ENCODE data around the gene LRRIQ1. TPM values are rescaled to one million over a fixed set of nuclear protein-coding genes. Genes with fewer than 3 reads are reported as not detected.
A peak's percentile ranks its signal among the peaks of the same experiment; 100 is the strongest.

Gene LRRIQ1
- total RNA-seq, 1 experiment from 2014 or later: 0.40 TPM

GRCh38 chr12:85076688-85077430 lies 40.7 kb downstream of the LRRIQ1 start:
- Histone ChIP-seq H3K27ac (ENCODE audit: low read length) (peak overlapping the region; percentile 17; the same call in 1 of the 2 replicates), H3K4me3 (ENCODE audit: low read length) (peak overlapping the region; percentile 8; the same call in 1 of the 2 replicates), H3F3A (ENCODE audit: low read length, unreplicated experiment) (no peaks in the 10 kb centered on the region), H4K20me1 (ENCODE audit: low read length) (no peaks in the 10 kb centered on the region), H2AFZ (ENCODE audit: low read length) (peak overlapping the region; percentile 12; the same call in 1 of the 2 replicates), H3K27me3 (ENCODE audit: low read length) (no peaks in the 10 kb centered on the region), H3K9ac (ENCODE audit: low read length) (no peak overlapping the region), H3K4me2 (ENCODE audit: low read length) (peak overlapping the region; percentile 56), H3K9me3 (ENCODE audit: low read length) (no peaks in the 10 kb centered on the region), H3K36me3 (ENCODE audit: low read depth, low read length) (no peaks in the 10 kb centered on the region), H3K79me2 (ENCODE audit: low read length) (no peaks in the 10 kb centered on the region), H3K9me2 (replicated peaks; ENCODE audit: low read length) (no peaks in the 10 kb centered on the region), H3K4me1 (ENCODE audit: insufficient read depth, low read length) (peaks cover 9% of the 10 kb centered on the region)
- DNase-seq (peak; percentile 93), ATAC-seq (peak; percentile 100)
- intact Hi-C loops (cut with micrococcal nuclease): loop anchor here (1.0 to 5.0 kb wide), 6 partner anchors 16 to 844 kb away; no protein-coding TSS in a partner anchor
- POLR2A ChIA-PET (ENCODE audit: unreplicated experiment): no interaction called here
- BruUV-seq (replicated peaks): no TSS peak
- TF ChIP-seq EZH2 (IDR thresholded peaks at IDR 0.05; ENCODE audit: low read length, unreplicated experiment) (no peak), CTCF (conservative IDR thresholded peaks at IDR 0.05; ENCODE audit: low read depth, low read length) (peak; percentile 77), EZH2phosphoT487 (IDR thresholded peaks at IDR 0.05; ENCODE audit: borderline replicate concordance, low read length) (no peak)
- CTCF ChIA-PET: interaction anchor here (0.5 to 1.5 kb wide), 5 partner anchors 40 to 836 kb away, joined by 3 to 7 read pairs (median 6); no protein-coding TSS in a partner anchor

GRCh38 chr12:85085066-85085465 lies 48.9 kb downstream of the LRRIQ1 start:
- no peaks in the 10 kb centered on the region for H4K20me1 ChIP-seq (ENCODE audit: low read length)
- H2AFZ ChIP-seq (ENCODE audit: low read length): no peak overlapping the region
- H3K9me3 ChIP-seq (ENCODE audit: low read length): no peaks in the 10 kb centered on the region
- no peak overlapping the region for H3K4me2 ChIP-seq (ENCODE audit: low read length)
- H3F3A ChIP-seq (ENCODE audit: low read length, unreplicated experiment): no peaks in the 10 kb centered on the region
- no peak overlapping the region for H3K9ac ChIP-seq (ENCODE audit: low read length)
- no peak for TF ChIP-seq EZH2 (IDR thresholded peaks at IDR 0.05; ENCODE audit: low read length, unreplicated experiment)
- no peak for TF ChIP-seq CTCF (conservative IDR thresholded peaks at IDR 0.05; ENCODE audit: low read depth, low read length)
- TF ChIP-seq EZH2phosphoT487 (IDR thresholded peaks at IDR 0.05; ENCODE audit: borderline replicate concordance, low read length): no peak
- H3K36me3 ChIP-seq (ENCODE audit: low read depth, low read length): no peaks in the 10 kb centered on the region
- no peak for DNase-seq
- H3K27me3 ChIP-seq (ENCODE audit: low read length): no peaks in the 10 kb centered on the region
- BruUV-seq (replicated peaks): no TSS peak
- H3K4me3 ChIP-seq (ENCODE audit: low read length): no peak overlapping the region
- CTCF ChIA-PET: no interaction called here
- H3K9me2 ChIP-seq (replicated peaks; ENCODE audit: low read length): no peaks in the 10 kb centered on the region
- no peak for ATAC-seq
- POLR2A ChIA-PET (ENCODE audit: unreplicated experiment): no interaction called here
- intact Hi-C loops (cut with micrococcal nuclease): no loop called here
- no peak overlapping the region for H3K27ac ChIP-seq (ENCODE audit: low read length)
- no peaks in the 10 kb centered on the region for H3K4me1 ChIP-seq (ENCODE audit: insufficient read depth, low read length)
- no peaks in the 10 kb centered on the region for H3K79me2 ChIP-seq (ENCODE audit: low read length)

GRCh38 chr12:85089792-85090191 lies 53.6 kb downstream of the LRRIQ1 start:
- no peak overlapping the region for H3K27ac ChIP-seq (ENCODE audit: low read length)
- no peaks in the 10 kb centered on the region for H3K27me3 ChIP-seq (ENCODE audit: low read length)
- H3F3A ChIP-seq (ENCODE audit: low read length, unreplicated experiment): peaks cover 18% of the 10 kb centered on the region
- no peaks in the 10 kb centered on the region for H3K36me3 ChIP-seq (ENCODE audit: low read depth, low read length)
- ChIA-PET POLR2A (ENCODE audit: unreplicated experiment) (no interaction called here), CTCF (no interaction called here)
- H3K4me1 ChIP-seq (ENCODE audit: insufficient read depth, low read length): peaks cover 26% of the 10 kb centered on the region
- DNase-seq: no peak
- H3K79me2 ChIP-seq (ENCODE audit: low read length): no peaks in the 10 kb centered on the region
- no peak overlapping the region for H3K4me3 ChIP-seq (ENCODE audit: low read length)
- H3K9ac ChIP-seq (ENCODE audit: low read length): no peak overlapping the region
- no TSS peak for BruUV-seq (replicated peaks)
- no peaks in the 10 kb centered on the region for H4K20me1 ChIP-seq (ENCODE audit: low read length)
- H2AFZ ChIP-seq (ENCODE audit: low read length): no peak overlapping the region
- no peaks in the 10 kb centered on the region for H3K9me2 ChIP-seq (replicated peaks; ENCODE audit: low read length)
- no peaks in the 10 kb centered on the region for H3K9me3 ChIP-seq (ENCODE audit: low read length)
- no peak for TF ChIP-seq EZH2phosphoT487 (IDR thresholded peaks at IDR 0.05; ENCODE audit: borderline replicate concordance, low read length)
- no peak for TF ChIP-seq EZH2 (IDR thresholded peaks at IDR 0.05; ENCODE audit: low read length, unreplicated experiment)
- no peak for TF ChIP-seq CTCF (conservative IDR thresholded peaks at IDR 0.05; ENCODE audit: low read depth, low read length)
- no peak overlapping the region for H3K4me2 ChIP-seq (ENCODE audit: low read length)
- no peak for ATAC-seq
- intact Hi-C loops (cut with micrococcal nuclease): loop anchor here (5.0 kb wide), 1 partner anchor 378 kb away; no protein-coding TSS in a partner anchor
